ENCODE data around the gene FGF11.

Gene FGF11

GRCh38 chr17:7431231-7431630, 8.1 kb upstream of the FGF11 start:
- DNase-seq = no peak

GRCh38 chr17:7432296-7432695, 7.0 kb upstream of the FGF11 start:
- DNase-seq = no peak

GRCh38 chr17:7435676-7436555, 3.4 kb upstream of the FGF11 start:
- peak in 4 of 5 donors; percentile 41 to 74 (median 48) for DNase-seq

- DNase-seq = peak; percentile 58 to 87 (median 71)
Measured at GRCh38 chr17:7436556-7437368, 2.5 kb upstream of the FGF11 start.

DNA sequence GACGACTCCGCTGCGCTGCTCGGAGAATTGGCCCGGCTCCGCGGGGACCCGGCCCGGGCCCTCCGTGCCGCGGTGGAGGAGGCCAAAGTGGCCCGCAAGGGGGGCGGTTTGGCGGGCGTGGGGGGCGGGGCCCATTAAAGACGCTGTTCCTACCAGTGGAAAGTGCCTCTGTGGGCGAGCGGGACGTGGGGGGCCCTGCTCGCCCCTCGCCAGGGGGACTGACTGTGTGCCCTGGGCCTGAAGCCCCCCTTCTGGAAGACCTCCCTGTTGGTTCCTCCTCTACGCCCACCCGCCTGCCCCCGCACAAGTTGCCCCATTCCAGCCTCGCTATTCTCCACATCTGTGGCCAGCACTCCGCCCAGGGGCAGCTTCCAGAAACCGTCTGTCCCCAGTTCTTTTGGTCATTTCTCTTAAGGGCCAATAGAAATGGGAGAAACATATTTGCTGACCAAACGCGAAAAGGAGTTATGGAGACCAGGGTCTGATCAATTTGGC, 1.9 kb upstream of the FGF11 start:
- no peak for DNase-seq

GRCh38 chr17:7437950-7438614, 1.2 kb upstream of the FGF11 start:
- peak in 3 of 5 donors; percentile 39 to 50 (median 43) for DNase-seq

DNA sequence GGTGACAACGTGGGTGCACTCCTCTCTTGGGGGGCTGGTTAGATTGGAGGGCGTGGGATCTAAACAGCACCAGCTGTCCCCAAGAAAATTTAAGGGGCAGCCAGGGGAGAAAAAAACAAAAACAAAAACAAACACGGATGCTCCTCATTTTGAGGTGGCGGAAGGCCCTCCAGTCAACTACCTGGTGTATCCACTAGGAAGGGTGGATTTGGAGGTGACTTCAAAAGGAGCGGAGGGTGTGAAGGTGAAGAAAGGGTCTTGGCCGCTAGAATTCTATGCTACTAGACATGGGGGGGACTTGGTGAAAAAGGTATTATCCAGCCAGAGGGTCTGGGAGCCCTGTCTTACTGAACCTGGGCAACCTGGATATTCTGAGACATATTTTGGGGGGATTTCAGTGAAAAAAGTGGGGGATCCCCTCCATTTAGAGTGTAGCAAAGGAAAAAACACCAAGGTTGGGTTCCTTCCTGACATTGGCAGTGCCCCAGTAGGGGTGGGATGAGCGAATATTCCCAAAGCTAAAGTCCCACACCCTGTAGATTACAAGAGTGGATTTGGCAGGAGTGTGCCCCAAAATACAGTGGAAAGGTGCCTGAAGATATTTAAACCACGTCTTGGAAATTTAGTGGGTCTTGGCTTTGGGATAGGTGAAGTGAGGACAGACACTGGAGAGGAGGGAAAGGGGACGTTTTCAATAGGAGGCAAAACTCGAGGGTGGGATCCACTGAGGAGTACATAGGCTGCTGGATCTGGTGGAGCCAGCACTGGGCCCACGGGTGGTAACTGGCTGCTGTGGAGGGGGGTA, 454 bp upstream of the FGF11 start:
- no peak for DNase-seq

- DNase-seq = no peak
Measured at GRCh38 chr17:7440113-7440833, 961 bp downstream of the FGF11 start.

- DNase-seq = no peak
Measured at GRCh38 chr17:7440834-7441195, 1.5 kb downstream of the FGF11 start.

- DNase-seq = no peak
Measured at GRCh38 chr17:7441266-7441665, 2.0 kb downstream of the FGF11 start.

DNA sequence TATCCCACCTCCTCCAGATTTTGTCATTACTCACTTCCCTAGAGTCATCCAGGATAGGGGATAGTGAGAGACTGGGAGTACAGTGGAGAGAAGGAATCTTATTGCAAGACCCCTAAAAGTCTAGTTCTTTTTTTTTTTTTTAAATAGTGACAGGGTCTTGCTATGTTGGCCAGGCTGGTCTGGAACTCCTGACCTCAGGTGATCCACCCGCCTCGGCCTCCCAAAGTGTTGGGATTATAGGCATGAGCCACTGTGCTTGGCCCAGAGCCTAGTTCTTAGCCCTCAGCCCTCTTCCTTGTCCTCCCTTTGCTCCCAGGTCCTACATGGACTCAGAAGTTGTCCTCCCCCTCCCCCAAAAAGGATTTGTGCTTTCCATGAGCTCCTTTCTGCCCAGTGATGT, 2.8 kb downstream of the FGF11 start:
- no peak for DNase-seq

GRCh38 chr17:7443499-7444485, 4.5 kb downstream of the FGF11 start:
- DNase-seq = no peak

DNA sequence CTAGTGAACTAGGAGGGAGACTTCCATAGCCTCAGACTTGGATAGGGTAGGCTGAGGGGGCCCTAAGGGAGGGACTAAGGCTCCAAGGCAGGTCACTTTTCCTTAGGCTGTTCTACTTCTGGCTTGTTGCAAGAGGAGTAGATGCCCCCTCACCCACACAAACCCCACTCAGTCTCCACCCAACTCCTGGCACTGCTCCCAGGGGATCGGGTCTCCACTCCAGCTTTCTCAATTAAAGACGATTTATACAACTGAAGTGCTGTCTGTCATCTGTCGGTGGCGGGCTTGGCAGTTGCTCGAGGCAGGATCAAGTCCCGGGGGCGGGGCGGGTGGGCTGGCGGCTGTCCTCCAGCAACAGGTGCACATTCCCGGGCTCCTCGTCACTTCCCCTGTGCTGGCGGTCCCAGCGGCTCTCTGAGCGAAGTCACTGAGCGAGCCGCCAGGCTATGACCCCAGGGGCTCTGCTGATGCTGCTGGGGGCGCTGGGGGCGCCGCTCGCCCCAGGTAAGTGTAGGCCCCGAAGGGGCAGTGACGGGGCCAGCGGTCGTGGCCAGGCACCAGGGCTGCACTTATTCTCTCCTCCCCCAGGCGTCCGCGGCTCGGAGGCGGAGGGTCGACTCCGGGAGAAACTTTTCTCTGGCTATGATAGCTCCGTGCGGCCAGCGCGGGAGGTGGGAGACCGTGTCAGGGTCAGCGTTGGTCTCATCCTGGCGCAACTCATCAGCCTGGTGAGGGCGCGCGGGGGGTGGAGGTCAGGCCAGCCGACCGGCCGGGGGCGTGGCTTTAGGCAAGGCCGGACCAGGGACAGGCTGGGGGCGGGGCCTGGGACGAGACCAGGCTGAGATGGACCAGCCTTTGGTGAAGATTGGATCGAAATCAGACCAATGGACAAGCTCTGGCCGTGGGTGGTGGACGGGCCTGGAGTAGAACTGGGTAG, 5.6 kb downstream of the FGF11 start, which contains the start of gene CHRNB1:
TSS of gene CHRNB1 (plus strand) at position 380 of the 937 bp plus-strand sequence. CDS start at position 447, 67 bp downstream.
- DNase-seq = no peak

- peak in 1 of 5 donors; percentile 37 for DNase-seq
Measured at GRCh38 chr17:7445619-7445968, 6.3 kb downstream of the FGF11 start.

DNA sequence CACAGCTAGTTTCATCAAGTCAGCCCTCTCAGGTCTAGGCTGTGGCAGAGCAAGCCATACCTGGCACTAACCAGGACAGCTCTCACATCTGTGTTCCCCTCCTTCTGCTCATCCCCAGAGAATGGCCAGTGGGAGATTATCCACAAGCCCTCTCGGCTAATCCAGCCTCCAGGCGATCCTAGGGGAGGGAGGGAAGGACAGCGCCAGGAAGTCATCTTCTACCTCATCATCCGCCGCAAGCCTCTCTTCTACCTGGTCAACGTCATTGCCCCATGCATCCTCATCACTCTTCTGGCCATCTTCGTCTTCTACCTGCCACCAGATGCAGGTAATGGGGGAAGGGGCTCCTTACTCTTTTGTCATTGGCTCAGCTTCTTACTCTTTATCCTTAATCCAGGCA, 9.1 kb downstream of the FGF11 start:
- DNase-seq = no peak

- no peak for DNase-seq
Measured at GRCh38 chr17:7459961-7460545, 20.7 kb downstream of the FGF11 start.

- no peak for DNase-seq
Measured at GRCh38 chr17:7460850-7461660, 21.7 kb downstream of the FGF11 start.
